Right lobe of liver (tissue), 4 donors: ENCODE measurements around the gene NSL1.

Experiments used
- POLR2A ChIP-seq: fragments of 450-650 bp; IDR thresholded peaks from one replicate; pipeline ENCODE4 v1.6.1; 2017; ENCODE audit warnings: antibody characterized with exemption, mild to moderate bottlenecking
- TF ChIP-seq, protein P1 (sequence below), 4 donors: fragments of 200-600 bp in 3 of 4; fragments of 450-650 bp in 1 of 4; IDR thresholded peaks; one replicate each; pipeline versions ENCODE4 v1.5.1 to v1.8.0; 2016 to 2022; ENCODE audit warnings: antibody characterized with exemption in 4 of 4, mild to moderate bottlenecking in 2 of 4
- donor health status: DM: no; HTN: no; CAD: no.
- donor health status: DM: no; HTN: no; CAD: no.
- donor health status: DM: no; HTN: yes; CAD: no.

GRCh38 chr1:212777151-212777550, 14.4 kb downstream of the NSL1 start:
- TF ChIP-seq, protein P1, sequence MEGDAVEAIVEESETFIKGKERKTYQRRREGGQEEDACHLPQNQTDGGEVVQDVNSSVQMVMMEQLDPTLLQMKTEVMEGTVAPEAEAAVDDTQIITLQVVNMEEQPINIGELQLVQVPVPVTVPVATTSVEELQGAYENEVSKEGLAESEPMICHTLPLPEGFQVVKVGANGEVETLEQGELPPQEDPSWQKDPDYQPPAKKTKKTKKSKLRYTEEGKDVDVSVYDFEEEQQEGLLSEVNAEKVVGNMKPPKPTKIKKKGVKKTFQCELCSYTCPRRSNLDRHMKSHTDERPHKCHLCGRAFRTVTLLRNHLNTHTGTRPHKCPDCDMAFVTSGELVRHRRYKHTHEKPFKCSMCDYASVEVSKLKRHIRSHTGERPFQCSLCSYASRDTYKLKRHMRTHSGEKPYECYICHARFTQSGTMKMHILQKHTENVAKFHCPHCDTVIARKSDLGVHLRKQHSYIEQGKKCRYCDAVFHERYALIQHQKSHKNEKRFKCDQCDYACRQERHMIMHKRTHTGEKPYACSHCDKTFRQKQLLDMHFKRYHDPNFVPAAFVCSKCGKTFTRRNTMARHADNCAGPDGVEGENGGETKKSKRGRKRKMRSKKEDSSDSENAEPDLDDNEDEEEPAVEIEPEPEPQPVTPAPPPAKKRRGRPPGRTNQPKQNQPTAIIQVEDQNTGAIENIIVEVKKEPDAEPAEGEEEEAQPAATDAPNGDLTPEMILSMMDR (IDR thresholded peaks at IDR 0.05), result no peak
- no peak for TF ChIP-seq POLR2A
